Measurements from ENCODE around the gene PCDHB14. TPM values are rescaled to one million over a fixed set of nuclear protein-coding genes. Genes with fewer than 3 reads are reported as not detected.

PCDHB14 gene
- total RNA-seq, 1 experiment from 2014 or later = 2.4 TPM

DNA sequence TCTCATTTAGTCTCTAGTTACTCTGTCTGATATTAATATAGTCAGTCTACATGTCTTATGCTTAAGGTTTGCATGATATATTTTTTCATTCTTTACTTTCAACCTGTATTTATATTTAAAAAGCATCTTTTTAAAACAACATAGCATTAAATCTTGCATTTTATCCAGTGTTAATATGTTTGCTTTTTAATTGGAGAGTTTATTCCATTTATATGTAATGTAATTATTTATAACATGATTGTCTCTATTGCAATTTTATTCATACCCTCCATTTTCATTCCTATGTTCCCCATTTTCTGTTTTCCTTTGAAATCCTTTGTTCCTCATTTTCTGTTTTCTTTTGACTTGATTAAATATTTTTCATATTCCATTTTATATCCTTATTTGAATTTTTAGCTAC lies 35.3 kb downstream of the PCDHB14 start:
- H3K9me3 Mint-ChIP-seq = peaks cover 88 to 97% of the 10 kb centered on the region in 2 experiments

More for the DNA sequence above, 35.3 kb downstream of the PCDHB14 start:
- H4K5ac ChIP-seq (ENCODE audit: insufficient read length, low read depth, low read length) = no peak overlapping the region
- H3K79me1 ChIP-seq (ENCODE audit: insufficient read depth, low read depth, low read length, poor library complexity, severe bottlenecking) = no peaks in the 10 kb centered on the region
- no peak overlapping the region for H4K91ac ChIP-seq (ENCODE audit: insufficient read length, low read depth, low read length)
- no peak overlapping the region for H3K56ac ChIP-seq (ENCODE audit: insufficient read length, low read depth, low read length)
- no peak overlapping the region for H2AFZ ChIP-seq (ENCODE audit: low read length)
- H2AK5ac ChIP-seq (ENCODE audit: insufficient read length, low read length) = no peak overlapping the region
- H4K8ac ChIP-seq (replicated peaks; ENCODE audit: insufficient read length, low read depth, low read length) = no peak overlapping the region
- H4K20me1 ChIP-seq (ENCODE audit: control insufficient read depth, insufficient read depth, insufficient read length) = no peaks in the 10 kb centered on the region
- no peak overlapping the region for H2BK120ac ChIP-seq (ENCODE audit: low read depth, low read length, poor library complexity, severe bottlenecking)
- H3K4me1 ChIP-seq (ENCODE audit: insufficient read depth, low read length) = no peaks in the 10 kb centered on the region
- peaks cover 1% of the 10 kb centered on the region; the same call in 1 of the 2 replicates for H3K27me3 Mint-ChIP-seq (ENCODE audit: low read depth)
- DNase-seq = no peak
- no peak overlapping the region for H3K4me2 ChIP-seq (ENCODE audit: insufficient read depth, insufficient read length, low read length)
- no peak overlapping the region for H2BK12ac ChIP-seq (ENCODE audit: insufficient read length, low read depth, low read length)
- TF ChIP-seq, protein P1, sequence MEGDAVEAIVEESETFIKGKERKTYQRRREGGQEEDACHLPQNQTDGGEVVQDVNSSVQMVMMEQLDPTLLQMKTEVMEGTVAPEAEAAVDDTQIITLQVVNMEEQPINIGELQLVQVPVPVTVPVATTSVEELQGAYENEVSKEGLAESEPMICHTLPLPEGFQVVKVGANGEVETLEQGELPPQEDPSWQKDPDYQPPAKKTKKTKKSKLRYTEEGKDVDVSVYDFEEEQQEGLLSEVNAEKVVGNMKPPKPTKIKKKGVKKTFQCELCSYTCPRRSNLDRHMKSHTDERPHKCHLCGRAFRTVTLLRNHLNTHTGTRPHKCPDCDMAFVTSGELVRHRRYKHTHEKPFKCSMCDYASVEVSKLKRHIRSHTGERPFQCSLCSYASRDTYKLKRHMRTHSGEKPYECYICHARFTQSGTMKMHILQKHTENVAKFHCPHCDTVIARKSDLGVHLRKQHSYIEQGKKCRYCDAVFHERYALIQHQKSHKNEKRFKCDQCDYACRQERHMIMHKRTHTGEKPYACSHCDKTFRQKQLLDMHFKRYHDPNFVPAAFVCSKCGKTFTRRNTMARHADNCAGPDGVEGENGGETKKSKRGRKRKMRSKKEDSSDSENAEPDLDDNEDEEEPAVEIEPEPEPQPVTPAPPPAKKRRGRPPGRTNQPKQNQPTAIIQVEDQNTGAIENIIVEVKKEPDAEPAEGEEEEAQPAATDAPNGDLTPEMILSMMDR (conservative IDR thresholded peaks at IDR 0.05) = no peak
- no peak overlapping the region for H3K27ac ChIP-seq (ENCODE audit: insufficient read length, low read depth, low read length)
- H3K4me1 Mint-ChIP-seq = no peaks in the 10 kb centered on the region
- H3K79me2 ChIP-seq (ENCODE audit: insufficient read depth, low read length) = no peaks in the 10 kb centered on the region
- H3T11ph ChIP-seq (ENCODE audit: low read length) = no peak overlapping the region
- H3K18ac ChIP-seq (ENCODE audit: insufficient read length, low read depth, low read length) = no peak overlapping the region
- H3K27ac Mint-ChIP-seq = no peak overlapping the region
- peaks cover 55% of the 10 kb centered on the region for H3K9me3 ChIP-seq (ENCODE audit: control insufficient read depth, low read depth, low read length)
- H2BK20ac ChIP-seq (ENCODE audit: low read depth, low read length, poor library complexity, severe bottlenecking) = no peak overlapping the region
- H3K36me3 Mint-ChIP-seq (ENCODE audit: insufficient read depth in 1 of 3, low read depth in 3 of 3) = peaks cover 15 to 68% (median 50%) of the 10 kb centered on the region in 3 experiments
- H3K27me3 ChIP-seq (ENCODE audit: insufficient read depth, low read length) = no peaks in the 10 kb centered on the region
- H3K14ac ChIP-seq (ENCODE audit: insufficient read depth, low read length) = no peak overlapping the region
- H3K4me3 Mint-ChIP-seq = no peak overlapping the region
- H2BK15ac ChIP-seq (ENCODE audit: low read depth, low read length) = no peak overlapping the region
- no peak overlapping the region for H3K4ac ChIP-seq (ENCODE audit: low read depth, low read length)
- H2BK5ac ChIP-seq (ENCODE audit: insufficient read length, low read length) = no peak overlapping the region
- H3K9ac ChIP-seq (ENCODE audit: extremely low read depth, insufficient read length, low read length) = no peak overlapping the region
- no peak overlapping the region for H3K23ac ChIP-seq (ENCODE audit: insufficient read length, low read depth, low read length)
- no peaks in the 10 kb centered on the region for H3K23me2 ChIP-seq (ENCODE audit: insufficient read length, low read depth, low read length, poor library complexity, severe bottlenecking)
